ENCODE data around the gene THOC6.
"Not testable (repeated sequence)": the region's sequence is repeated elsewhere in the genome, so short reads cannot be mapped to it uniquely, and the experiment has no call there.

The THOC6 gene

DNA sequence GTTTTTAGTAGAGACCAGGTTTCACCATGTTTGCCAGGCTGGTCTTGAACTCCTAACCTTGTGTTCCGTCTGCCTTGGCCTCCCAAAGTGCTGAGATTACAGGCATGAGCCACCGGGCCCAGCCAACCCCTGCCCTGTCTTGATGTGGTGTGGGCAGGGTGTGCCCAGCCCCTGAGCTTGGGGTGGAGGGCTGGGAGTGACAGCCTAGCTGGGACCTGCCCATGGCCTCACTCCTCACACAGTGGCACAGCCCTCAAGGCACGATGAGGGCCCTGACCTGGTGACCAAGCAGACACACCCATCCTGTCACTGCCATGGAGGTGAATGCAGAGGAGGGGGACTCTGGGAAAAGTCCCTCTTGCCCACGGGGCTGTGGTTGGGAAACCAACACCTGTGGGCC, 44.7 kb downstream of the THOC6 start:
- 95% methylated on average over 4 of the region's 4 CpGs for WGBS

DNA sequence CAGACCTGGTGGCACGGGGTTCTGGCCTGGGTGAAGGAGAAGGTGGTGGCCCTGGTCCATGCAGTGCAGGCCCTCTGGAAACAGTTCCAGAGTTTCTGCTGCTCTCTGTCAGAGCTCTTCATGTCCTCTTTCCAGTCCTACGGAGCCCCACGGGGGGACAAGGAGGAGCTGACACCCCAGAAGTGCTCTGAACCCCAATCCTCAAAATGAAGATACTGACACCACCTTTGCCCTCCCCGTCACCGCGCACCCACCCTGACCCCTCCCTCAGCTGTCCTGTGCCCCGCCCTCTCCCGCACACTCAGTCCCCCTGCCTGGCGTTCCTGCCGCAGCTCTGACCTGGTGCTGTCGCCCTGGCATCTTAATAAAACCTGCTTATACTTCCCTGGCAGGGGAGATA, 45.3 kb downstream of the THOC6 start:
- H3K4me1 ChIP-seq (ENCODE audit: insufficient read depth, low read length); H3K27ac ChIP-seq (ENCODE audit: low read depth, low read length); H3K4me3 ChIP-seq (ENCODE audit: low read length); H3K9ac ChIP-seq (ENCODE audit: low read depth, low read length); H3K27me3 ChIP-seq (ENCODE audit: insufficient read depth, low read length); H3K36me3 ChIP-seq (ENCODE audit: insufficient read depth, low read length); H3K9me3 ChIP-seq (ENCODE audit: insufficient read depth, low read depth, low read length): not testable (repeated sequence)
- WGBS: 94% methylated on average over 10 of the region's 11 CpGs

More for the DNA sequence above, 44.7 kb downstream of the THOC6 start:
- Histone ChIP-seq H3K27me3 (ENCODE audit: insufficient read depth, low read length) (no peaks in the 10 kb centered on the region), H3K4me1 (ENCODE audit: insufficient read depth, low read length) (peaks cover 4% of the 10 kb centered on the region; the same call in 1 of the 2 replicates), H3K9ac (ENCODE audit: low read depth, low read length) (no peak overlapping the region), H3K4me3 (ENCODE audit: low read length) (no peak overlapping the region), H3K27ac (ENCODE audit: low read depth, low read length) (no peak overlapping the region), H3K36me3 (ENCODE audit: insufficient read depth, low read length) (no peaks in the 10 kb centered on the region), H3K9me3 (ENCODE audit: insufficient read depth, low read depth, low read length) (no peaks in the 10 kb centered on the region)

DNA sequence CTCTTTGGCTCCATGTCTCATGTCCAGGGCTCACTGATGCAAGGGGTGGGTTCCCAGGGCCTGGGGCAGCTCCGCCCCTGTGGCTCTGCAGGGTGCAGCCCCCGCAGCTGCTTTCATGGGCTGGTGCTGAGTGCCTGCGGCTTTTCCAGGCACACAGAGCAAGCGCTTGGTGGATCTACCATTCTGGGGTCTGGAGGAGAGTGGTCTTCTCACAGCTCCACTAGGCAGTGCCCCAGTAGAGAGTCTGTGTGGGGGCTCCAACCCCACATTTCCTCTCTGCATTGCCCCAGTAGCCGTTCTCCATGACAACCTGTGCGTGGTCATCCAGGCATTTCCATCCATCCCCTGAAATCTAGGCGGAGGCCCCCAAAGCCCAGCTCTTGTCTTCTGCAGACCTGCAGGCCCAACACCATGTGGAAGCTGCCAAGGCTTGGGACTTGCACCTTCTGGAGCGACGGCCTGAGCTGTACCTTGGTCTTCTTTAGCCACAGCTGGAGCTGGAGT, 46.8 kb downstream of the THOC6 start:
- Histone ChIP-seq H3K27me3 (ENCODE audit: insufficient read depth, low read length) (no peaks in the 10 kb centered on the region), H3K27ac (ENCODE audit: low read depth, low read length) (no peak overlapping the region), H3K4me1 (ENCODE audit: insufficient read depth, low read length) (0 out of 2 replicates have a peak, but pooled peaks cover 2% of the 10 kb centered on the region), H3K4me3 (ENCODE audit: low read length) (no peak overlapping the region), H3K9me3 (ENCODE audit: insufficient read depth, low read depth, low read length) (no peaks in the 10 kb centered on the region), H3K36me3 (ENCODE audit: insufficient read depth, low read length) (no peaks in the 10 kb centered on the region), H3K9ac (ENCODE audit: low read depth, low read length) (no peak overlapping the region)
- WGBS: 86% methylated on average over 9 of the region's 9 CpGs

GRCh38 chr16:3071655-3072054, 47.8 kb downstream of the THOC6 start:
- H3K4me3 ChIP-seq (ENCODE audit: low read length): no peak overlapping the region
- H3K4me1 ChIP-seq (ENCODE audit: insufficient read depth, low read length): 0 out of 2 replicates have a peak, but pooled peaks cover 2% of the 10 kb centered on the region
- H3K36me3 ChIP-seq (ENCODE audit: insufficient read depth, low read length): no peaks in the 10 kb centered on the region
- H3K9me3 ChIP-seq (ENCODE audit: insufficient read depth, low read depth, low read length): no peaks in the 10 kb centered on the region
- WGBS: 89% methylated on average over 7 of the region's 7 CpGs
- H3K9ac ChIP-seq (ENCODE audit: low read depth, low read length): no peak overlapping the region
- H3K27me3 ChIP-seq (ENCODE audit: insufficient read depth, low read length): no peaks in the 10 kb centered on the region
- no peak overlapping the region for H3K27ac ChIP-seq (ENCODE audit: low read depth, low read length)

- not testable (repeated sequence) for H3K4me3 ChIP-seq (ENCODE audit: low read length); H3K4me1 ChIP-seq (ENCODE audit: insufficient read depth, low read length); H3K27ac ChIP-seq (ENCODE audit: low read depth, low read length); H3K27me3 ChIP-seq (ENCODE audit: insufficient read depth, low read length); H3K36me3 ChIP-seq (ENCODE audit: insufficient read depth, low read length); H3K9ac ChIP-seq (ENCODE audit: low read depth, low read length); H3K9me3 ChIP-seq (ENCODE audit: insufficient read depth, low read depth, low read length)
- 83% methylated on average over 2 of the region's 4 CpGs for WGBS
These were observed 48.3 kb downstream of the THOC6 start for GRCh38 chr16:3072148-3072547.

DNA sequence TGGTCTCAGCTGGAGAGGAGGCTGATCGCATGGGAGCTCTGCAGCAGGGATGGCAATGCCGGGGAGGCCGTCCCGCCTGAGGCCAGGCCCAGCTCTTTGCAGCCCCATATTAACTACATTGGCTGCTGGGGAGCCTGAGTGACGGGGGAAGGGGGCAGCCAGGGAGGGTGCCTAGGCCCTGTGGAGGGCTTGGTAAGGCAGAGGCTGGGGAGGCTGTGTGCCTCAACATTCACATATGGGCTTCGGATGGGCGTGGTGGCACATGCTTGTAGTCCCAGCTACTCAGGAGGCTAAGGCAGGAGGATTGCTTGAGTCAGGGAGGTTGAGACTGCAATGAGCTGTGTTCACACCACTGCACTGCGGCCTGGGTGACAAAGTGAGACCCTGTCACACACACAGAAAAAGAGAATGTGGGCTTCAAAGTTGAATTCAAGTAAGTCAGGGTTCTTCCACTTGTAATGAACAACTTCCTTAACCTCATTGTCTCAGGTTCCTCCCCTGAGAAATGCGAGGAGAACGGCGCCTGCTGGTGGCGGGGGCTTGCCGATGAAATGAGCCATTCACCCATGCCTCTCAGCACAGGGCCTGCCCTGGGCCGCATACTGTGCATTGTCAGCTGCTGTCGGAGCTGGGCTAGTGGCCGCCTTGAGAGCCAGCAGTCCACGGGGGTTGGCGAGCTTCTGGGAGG, 48.9 kb downstream of the THOC6 start:
- not testable (repeated sequence) for H3K4me1 ChIP-seq (ENCODE audit: insufficient read depth, low read length); H3K9me3 ChIP-seq (ENCODE audit: insufficient read depth, low read depth, low read length); H3K27me3 ChIP-seq (ENCODE audit: insufficient read depth, low read length); H3K36me3 ChIP-seq (ENCODE audit: insufficient read depth, low read length); H3K4me3 ChIP-seq (ENCODE audit: low read length); H3K27ac ChIP-seq (ENCODE audit: low read depth, low read length); H3K9ac ChIP-seq (ENCODE audit: low read depth, low read length)
- WGBS: 80% methylated on average over 7 of the region's 18 CpGs

- Histone ChIP-seq H3K36me3 (ENCODE audit: insufficient read depth, low read length) (no peaks in the 10 kb centered on the region), H3K9ac (ENCODE audit: low read depth, low read length) (no peak overlapping the region), H3K27ac (ENCODE audit: low read depth, low read length) (no peak overlapping the region), H3K27me3 (ENCODE audit: insufficient read depth, low read length) (no peaks in the 10 kb centered on the region), H3K4me1 (ENCODE audit: insufficient read depth, low read length) (peaks cover 4% of the 10 kb centered on the region), H3K9me3 (ENCODE audit: insufficient read depth, low read depth, low read length) (no peaks in the 10 kb centered on the region), H3K4me3 (ENCODE audit: low read length) (no peak overlapping the region)
- WGBS: 93% methylated on average over 7 of the region's 7 CpGs
These were observed 49.6 kb downstream of the THOC6 start for GRCh38 chr16:3073448-3073847.

GRCh38 chr16:3074860-3075522, 51.2 kb downstream of the THOC6 start:
- Histone ChIP-seq H3K4me1 (ENCODE audit: insufficient read depth, low read length) (peaks cover 15% of the 10 kb centered on the region), H3K27ac (ENCODE audit: low read depth, low read length) (no peak overlapping the region), H3K36me3 (ENCODE audit: insufficient read depth, low read length) (no peaks in the 10 kb centered on the region), H3K9ac (ENCODE audit: low read depth, low read length) (no peak overlapping the region), H3K9me3 (ENCODE audit: insufficient read depth, low read depth, low read length) (no peaks in the 10 kb centered on the region), H3K27me3 (ENCODE audit: insufficient read depth, low read length) (no peaks in the 10 kb centered on the region), H3K4me3 (ENCODE audit: low read length) (no peak overlapping the region)
- WGBS: 79% methylated on average over 9 of the region's 9 CpGs

- WGBS: 58% methylated on average over 10 of the region's 10 CpGs
- Histone ChIP-seq H3K4me3 (ENCODE audit: low read length) (no peak overlapping the region), H3K27me3 (ENCODE audit: insufficient read depth, low read length) (no peaks in the 10 kb centered on the region), H3K4me1 (ENCODE audit: insufficient read depth, low read length) (peaks cover 15% of the 10 kb centered on the region), H3K9me3 (ENCODE audit: insufficient read depth, low read depth, low read length) (no peaks in the 10 kb centered on the region), H3K36me3 (ENCODE audit: insufficient read depth, low read length) (no peaks in the 10 kb centered on the region), H3K27ac (ENCODE audit: low read depth, low read length) (no peak overlapping the region), H3K9ac (ENCODE audit: low read depth, low read length) (no peak overlapping the region)
These were observed 51.7 kb downstream of the THOC6 start for GRCh38 chr16:3075523-3075915.

DNA sequence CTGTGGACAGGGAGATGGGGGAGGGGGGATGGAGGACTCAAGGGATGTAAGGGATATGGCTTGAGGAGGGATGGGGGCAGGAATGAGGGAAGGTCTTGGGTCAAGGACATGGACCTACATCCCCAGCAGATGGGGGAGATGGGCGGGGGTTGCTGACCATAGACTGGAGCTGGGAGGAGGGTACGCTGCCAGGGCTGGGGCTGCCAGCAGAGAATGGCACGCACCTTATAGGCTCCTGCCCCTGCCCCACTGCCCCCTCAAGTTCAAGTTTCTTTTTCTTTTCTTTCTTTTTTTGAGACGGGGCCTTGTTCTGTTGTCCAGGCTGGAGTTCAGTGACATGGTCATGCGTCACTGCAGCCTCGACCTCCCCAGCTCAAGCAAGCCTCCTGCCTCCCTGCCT, 52.1 kb downstream of the THOC6 start:
- not testable (repeated sequence) for H3K9me3 ChIP-seq (ENCODE audit: insufficient read depth, low read depth, low read length); H3K4me3 ChIP-seq (ENCODE audit: low read length); H3K27ac ChIP-seq (ENCODE audit: low read depth, low read length); H3K27me3 ChIP-seq (ENCODE audit: insufficient read depth, low read length); H3K36me3 ChIP-seq (ENCODE audit: insufficient read depth, low read length); H3K9ac ChIP-seq (ENCODE audit: low read depth, low read length)
- peaks cover 15% of the 10 kb centered on the region for H3K4me1 ChIP-seq (ENCODE audit: insufficient read depth, low read length)
- 93% methylated on average over 6 of the region's 6 CpGs for WGBS

DNA sequence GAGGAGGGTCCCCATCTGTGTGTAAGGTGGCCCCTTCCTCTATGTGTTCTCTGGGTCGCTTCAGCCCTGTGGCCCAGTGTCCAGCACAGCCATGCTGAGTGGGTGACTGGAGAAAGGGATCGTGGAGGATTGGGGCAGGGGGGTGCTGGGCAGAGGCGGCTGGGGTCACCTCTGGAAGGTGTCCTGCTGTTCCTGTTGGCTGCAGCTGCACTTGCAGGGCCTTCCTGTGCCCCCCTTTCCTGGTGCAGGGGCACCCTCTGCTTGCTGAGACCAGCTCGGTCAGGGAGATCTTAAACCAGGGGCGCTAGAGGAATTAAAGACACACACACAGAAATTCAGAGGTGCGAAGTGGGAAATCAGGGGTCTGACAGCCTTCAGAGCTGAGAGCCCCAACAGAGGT, 52.7 kb downstream of the THOC6 start:
- no peaks in the 10 kb centered on the region for H3K9me3 ChIP-seq (ENCODE audit: insufficient read depth, low read depth, low read length)
- 78% methylated on average over 6 of the region's 6 CpGs for WGBS
- no peak overlapping the region for H3K4me3 ChIP-seq (ENCODE audit: low read length)
- no peaks in the 10 kb centered on the region for H3K27me3 ChIP-seq (ENCODE audit: insufficient read depth, low read length)
- H3K36me3 ChIP-seq (ENCODE audit: insufficient read depth, low read length): no peaks in the 10 kb centered on the region
- H3K4me1 ChIP-seq (ENCODE audit: insufficient read depth, low read length): peaks cover 15% of the 10 kb centered on the region
- no peak overlapping the region for H3K27ac ChIP-seq (ENCODE audit: low read depth, low read length)
- H3K9ac ChIP-seq (ENCODE audit: low read depth, low read length): no peak overlapping the region

Measured in HUES64 (cell line).